HepG2 (cell line): ENCODE measurements around the gene DOCK3. TPM values are rescaled to one million over a fixed set of nuclear protein-coding genes. Genes with fewer than 3 reads are reported as not detected.

Experiments
- ATAC-seq: fragments of 200-7000 bp; cut with Tn5 transposase; 3 replicates; pipeline ENCODE4 v1.9.1; 2020; ENCODE audit warnings: mild to moderate bottlenecking, moderate library complexity
- BruUV-seq: library from RNA; stranded (reverse); fragments of 400-500 nt; replicated peaks from 2 replicates; lab custom pipeline; 2021; lab: Mats Ljungman, UMichigan
- CTCF ChIA-PET: fragments of 300-600 bp; formaldehyde crosslinking; extraction: SDS; loops from one replicate; lab custom pipeline; 2021; ENCODE audit warnings: low total read pairs, inconsistent platforms, low intra/inter-chr PET ratio; lab: Yijun Ruan, JAX
- POLR2A ChIA-PET: fragments of 350-600 bp; sonication (Branson Sonifier 250); formaldehyde crosslinking; loops from one replicate; lab custom pipeline; 2020; ENCODE audit warnings: antibody characterized with exemption, inconsistent platforms; lab: Yijun Ruan, JAX
- DNase-seq: peaks from one replicate; pipeline ENCODE4 v3.0.0-alpha.2; 2015; ENCODE audit warnings: low spot score
- FAIRE-seq: peaks from 3 replicates; lab custom pipeline; 2011; peaks lifted over from hg19 to GRCh38; lab: Jason Lieb, UNC
- H2AFZ ChIP-seq: one replicate; pipeline ENCODE4 v1.6.1; 2011; ENCODE audit warnings: low read length, inconsistent platforms
- H3K27ac ChIP-seq: fragments of 300-600 bp; 3 replicates; pipeline ENCODE4 v1.8.0; 2011; ENCODE audit warnings: mixed run types, mild to moderate bottlenecking, mixed read lengths, low read length, inconsistent platforms; ENCODE audit not compliant: insufficient read depth; ENCODE audit errors: extremely low read length
- H3K27me3 ChIP-seq, 2 experiments: fragments of 200-600 bp in 1 of 2; 2 replicates in 1 of 2; 3 replicates in 1 of 2; pipeline versions ENCODE4 v1.6.0 to v1.8.0; 2011; ENCODE audit warnings: low read length in 2 of 2, mild to moderate bottlenecking in 2 of 2, moderate library complexity in 2 of 2, inconsistent platforms in 1 of 2; ENCODE audit not compliant: insufficient read depth in 2 of 2, control insufficient read depth in 1 of 2
- H3K36me3 ChIP-seq, 2 experiments: fragments of 200-600 bp in 1 of 2; replicated peaks in 1 of 2; 2 replicates in 1 of 2; 3 replicates in 1 of 2; pipeline versions ENCODE4 v1.5.1 to v1.8.0; 2011; ENCODE audit warnings: low read length in 2 of 2, inconsistent platforms in 1 of 2; ENCODE audit not compliant: insufficient read depth in 2 of 2, control insufficient read depth in 1 of 2
- H3K4me1 ChIP-seq: 2 replicates; pipeline ENCODE4 v1.5.1; 2012; ENCODE audit warnings: low read length, inconsistent platforms; ENCODE audit not compliant: insufficient read depth
- H3K4me2 ChIP-seq: 2 replicates; pipeline ENCODE4 v1.6.0; 2011; ENCODE audit warnings: low read depth, low read length, inconsistent platforms
- H3K4me3 ChIP-seq, 3 experiments: fragments of 200-600 bp in 1 of 3; sonication (generic), shearing (Covaris generic) in 1 of 3; replicated peaks in 1 of 3; 2 replicates each; pipeline ENCODE4 v1.5.1; 2011 to 2016; ENCODE audit warnings: low read length in 3 of 3, inconsistent platforms in 2 of 3, low read depth in 2 of 3, mild to moderate bottlenecking in 2 of 3, control low read depth in 1 of 3, mixed read lengths in 1 of 3; ENCODE audit not compliant: insufficient read depth in 1 of 3
- H3K79me2 ChIP-seq: one replicate; pipeline ENCODE4 v1.6.1; 2011; ENCODE audit warnings: low read length, inconsistent platforms; ENCODE audit not compliant: insufficient read depth
- H3K9ac ChIP-seq: 2 replicates; pipeline ENCODE4 v1.6.0; 2011; ENCODE audit warnings: mild to moderate bottlenecking, low read depth, low read length, inconsistent platforms; ENCODE audit not compliant: insufficient read depth
- H3K9me3 ChIP-seq: 2 replicates; pipeline ENCODE4 v1.5.1; 2012; ENCODE audit warnings: mild to moderate bottlenecking, low read length
- H4K20me1 ChIP-seq: 2 replicates; pipeline ENCODE4 v1.6.0; 2011; ENCODE audit warnings: inconsistent platforms, mild to moderate bottlenecking, low read length, moderate library complexity; ENCODE audit not compliant: insufficient read depth
- GFI1 ChIP-seq: sonication (generic); formaldehyde crosslinking; IDR thresholded peaks from 2 replicates; pipeline ENCODE4 v1.5.0; 2020; ENCODE audit warnings: missing genetic modification reagents, mild to moderate bottlenecking, borderline replicate concordance
- GTF3A ChIP-seq: sonication (generic); formaldehyde crosslinking; conservative IDR thresholded peaks from 2 replicates; pipeline ENCODE4 v1.4.0; 2020; ENCODE audit warnings: mild to moderate bottlenecking, missing genetic modification reagents
- ISL2 ChIP-seq: sonication (generic); formaldehyde crosslinking; IDR thresholded peaks from 2 replicates; pipeline ENCODE4 v1.5.0; 2020; ENCODE audit warnings: missing genetic modification reagents
- MTF2 ChIP-seq: sonication (generic); formaldehyde crosslinking; IDR thresholded peaks from 2 replicates; pipeline ENCODE4 v1.5.0; 2020; ENCODE audit warnings: missing genetic modification reagents, borderline replicate concordance
- NFKB2 ChIP-seq: sonication (generic); formaldehyde crosslinking; IDR thresholded peaks from 2 replicates; pipeline ENCODE4 v1.4.0; 2020; ENCODE audit warnings: missing genetic modification reagents, borderline replicate concordance
- NONO ChIP-seq, 2 experiments: fragments of 450-650 bp in 1 of 2; sonication (generic) in 1 of 2; formaldehyde crosslinking in 1 of 2; IDR thresholded peaks in 1 of 2; conservative IDR thresholded peaks in 1 of 2; 2 replicates each; pipeline versions ENCODE4 v1.6.1 to v1.8.0; 2017 to 2022; ENCODE audit warnings: mild to moderate bottlenecking in 1 of 2, missing genetic modification reagents in 1 of 2, moderate library complexity in 1 of 2
- POLR2A ChIP-seq, 2 experiments: IDR thresholded peaks; 2 replicates each; pipeline ENCODE4 v1.6.1; 2011; ENCODE audit warnings: low read depth in 2 of 2, low read length in 2 of 2, mild to moderate bottlenecking in 1 of 2, moderate library complexity in 1 of 2; ENCODE audit not compliant: insufficient read depth in 1 of 2
- PRMT3 ChIP-seq: sonication (generic); formaldehyde crosslinking; IDR thresholded peaks from 2 replicates; pipeline ENCODE4 v1.8.1; 2022; ENCODE audit warnings: low read depth, mild to moderate bottlenecking, moderate library complexity, missing genetic modification reagents, borderline replicate concordance
- SRSF1 ChIP-seq: fragments of 200-400 bp; formaldehyde crosslinking; optimal IDR thresholded peaks from 2 replicates; pipeline ENCODE3; 2017; ENCODE audit warnings: mild to moderate bottlenecking, low read depth, low read length, moderate library complexity
- ZBTB33 ChIP-seq: sonication (generic); formaldehyde crosslinking; IDR thresholded peaks from 2 replicates; pipeline ENCODE4 v1.4.0; 2020; ENCODE audit warnings: missing genetic modification reagents
- ZBTB34 ChIP-seq: sonication (generic); formaldehyde crosslinking; IDR thresholded peaks from 2 replicates; pipeline ENCODE4 v1.8.0; 2022; ENCODE audit warnings: mild to moderate bottlenecking, missing genetic modification reagents
- ZBTB39 ChIP-seq: sonication (generic); formaldehyde crosslinking; IDR thresholded peaks from 2 replicates; pipeline ENCODE4 v1.5.0; 2020; ENCODE audit warnings: missing genetic modification reagents
- ZNF253 ChIP-seq: sonication (generic); formaldehyde crosslinking; IDR thresholded peaks from 2 replicates; pipeline ENCODE4 v1.8.0; 2022; ENCODE audit warnings: mild to moderate bottlenecking, missing genetic modification reagents, borderline replicate concordance
- ZNF274 ChIP-seq: sonication (generic); formaldehyde crosslinking; IDR thresholded peaks from 2 replicates; pipeline ENCODE4 v1.5.1; 2020; ENCODE audit warnings: mild to moderate bottlenecking, missing genetic modification reagents
- ZNF383 ChIP-seq: sonication (generic); formaldehyde crosslinking; IDR thresholded peaks from 2 replicates; pipeline ENCODE4 v1.4.0; 2020; ENCODE audit warnings: missing genetic modification reagents, mild to moderate bottlenecking, borderline replicate concordance
- ZNF709 ChIP-seq: sonication (generic); formaldehyde crosslinking; IDR thresholded peaks from 2 replicates; pipeline ENCODE4 v1.5.0; 2020; ENCODE audit warnings: mild to moderate bottlenecking, missing genetic modification reagents
- WGBS: methylation state at CpG from one replicate; pipeline ENCODE4 v1.1.6; 2017; ENCODE audit warnings: low lambda C conversion rate; 5-methylcytosine and 5-hydroxymethylcytosine counted together
- in situ Hi-C: cut with HindIII; loops from 2 replicates; pipeline ENCODE4 v1.10.0; 2017; ENCODE audit warnings: low pct_unique_long_range_greater_than_20kb; ENCODE audit not compliant: extremely low pct_ligation_motif_present
- intact Hi-C: fragments of 100-400 bp; cut with micrococcal nuclease; formaldehyde crosslinking; loops from one replicate; pipeline ENCODE4 v1.10.0; 2022; ENCODE audit not compliant: unreplicated experiment
- polyA plus RNA-seq, 8 experiments: library from polyadenylated mRNA; depleted of rRNA in 3 of 8; stranded (reverse) in 7 of 8; unstranded in 1 of 8; fragments of >200 nt; fragmentation: Illumina TruSeq in 4 of 8; extraction: Trizol in 4 of 8; gene quantifications; 2 replicates each; pipeline versions ENCODE4 v1.2.1 to v1.2.3, GENCODE V29; 2011 to 2016; ENCODE audit warnings: low read depth in 4 of 8, missing spikeins in 1 of 8, mixed read lengths in 1 of 8; ENCODE audit not compliant: insufficient read depth in 1 of 8
- total RNA-seq, 5 experiments: library from RNA; depleted of rRNA; stranded (reverse); fragments of >200 nt; fragmentation: Illumina TruSeq; extraction: Trizol; gene quantifications; 2 replicates each; pipeline ENCODE4 v1.2.3, GENCODE V29; 2016; ENCODE audit warnings: low read depth in 1 of 5

DOCK3 gene
- total and polyA plus RNA-seq, 2 of the 13 experiments (the other 11 are each of a cell fraction or from before 2014, with no cell fraction given), result not detected

GRCh38 chr3:51390246-51391074 lies 715.7 kb downstream of the DOCK3 start:
- ChIA-PET CTCF (interaction anchor here (1.1 to 1.3 kb wide), 3 partner anchors 44 to 291 kb away, joined by 3 to 4 read pairs (median 3); no protein-coding TSS in a partner anchor), POLR2A (interaction anchor here (1.3 kb wide), 1 partner anchor 789 kb away, joined by 3 read pairs; no protein-coding TSS in a partner anchor)
- intact Hi-C loops (loop anchor here (2.0 kb wide), 1 partner anchor 44 kb away; no protein-coding TSS in a partner anchor), in situ Hi-C loops (no loop called here)
- Histone ChIP-seq H3K9ac (peak overlapping the region; percentile 64), H3K4me3 (peak overlapping the region in 2 of 3 experiments; percentile 41 to 66; a peak in 5 of 6 replicates), H3K9me3 (no peaks in the 10 kb centered on the region), H4K20me1 (peaks cover 25% of the 10 kb centered on the region), H3K27me3 (no peaks in the 10 kb centered on the region; a peak in 1 of 5 replicates), H3K79me2 (peaks cover 62% of the 10 kb centered on the region), H3K27ac (peak overlapping the region; percentile 54), H3K36me3 (peaks cover 14 to 42% of the 10 kb centered on the region in 2 experiments), H3K4me2 (peak overlapping the region; percentile 93), H2AFZ (no peak overlapping the region), H3K4me1 (peaks cover 77% of the 10 kb centered on the region)
- 95% methylated on average over 12 of the region's 29 CpGs for WGBS
- no peak for ATAC-seq
- BruUV-seq, result no TSS peak
- peak; percentile 73 for FAIRE-seq
- no peak for DNase-seq
- TF ChIP-seq ZNF709 (CRISPR knock-in tag) (peak; percentile 51), ZBTB39 (peak; percentile 78; the same call in 1 of the 2 replicates), ZNF253 (CRISPR knock-in tag) (0 out of 2 replicates have a peak, but pooled peaks have one; percentile 2), NFKB2 (peak; percentile 20; the same call in 1 of the 2 replicates), ZBTB34 (CRISPR knock-in tag) (0 out of 2 replicates have a peak, but pooled peaks have one; percentile 23), POLR2A (IDR thresholded peaks at IDR 0.05; ENCODE audit: insufficient read depth in 1 of 2, low read depth in 2 of 2, low read length in 2 of 2) (peak in 1 of 2 experiments; percentile 18; a peak in 1 of 4 replicates), PRMT3 (CRISPR knock-in tag) (no peak), ISL2 (CRISPR knock-in tag) (0 out of 2 replicates have a peak, but pooled peaks have one; percentile 13), GFI1 (CRISPR knock-in tag) (0 out of 2 replicates have a peak, but pooled peaks have one; percentile 34), ZBTB33 (CRISPR knock-in tag) (peak; percentile 70; the same call in 1 of the 2 replicates), ZNF274 (peak; percentile 16; the same call in 1 of the 2 replicates), ZNF383 (0 out of 2 replicates have a peak, but pooled peaks have one; percentile 60), SRSF1 (no peak), MTF2 (CRISPR knock-in tag) (0 out of 2 replicates have a peak, but pooled peaks have one; percentile 61), NONO (IDR thresholded peaks at IDR 0.05) (no peak), NONO (CRISPR knock-in tag; conservative IDR thresholded peaks at IDR 0.05) (0 out of 2 replicates have a peak, but pooled peaks have one; percentile 1), GTF3A (CRISPR knock-in tag) (0 out of 2 replicates have a peak, but pooled peaks have one; percentile 67)
